ENCODE measurements around the gene PLCD3. TPM values are rescaled to one million over a fixed set of nuclear protein-coding genes. Genes with fewer than 3 reads are reported as not detected.

The PLCD3 gene
- total and polyA plus RNA-seq, 2 of the 13 experiments (the other 11 are each of a cell fraction or from before 2014, with no cell fraction given): 11.3 to 39.1 TPM

DNA sequence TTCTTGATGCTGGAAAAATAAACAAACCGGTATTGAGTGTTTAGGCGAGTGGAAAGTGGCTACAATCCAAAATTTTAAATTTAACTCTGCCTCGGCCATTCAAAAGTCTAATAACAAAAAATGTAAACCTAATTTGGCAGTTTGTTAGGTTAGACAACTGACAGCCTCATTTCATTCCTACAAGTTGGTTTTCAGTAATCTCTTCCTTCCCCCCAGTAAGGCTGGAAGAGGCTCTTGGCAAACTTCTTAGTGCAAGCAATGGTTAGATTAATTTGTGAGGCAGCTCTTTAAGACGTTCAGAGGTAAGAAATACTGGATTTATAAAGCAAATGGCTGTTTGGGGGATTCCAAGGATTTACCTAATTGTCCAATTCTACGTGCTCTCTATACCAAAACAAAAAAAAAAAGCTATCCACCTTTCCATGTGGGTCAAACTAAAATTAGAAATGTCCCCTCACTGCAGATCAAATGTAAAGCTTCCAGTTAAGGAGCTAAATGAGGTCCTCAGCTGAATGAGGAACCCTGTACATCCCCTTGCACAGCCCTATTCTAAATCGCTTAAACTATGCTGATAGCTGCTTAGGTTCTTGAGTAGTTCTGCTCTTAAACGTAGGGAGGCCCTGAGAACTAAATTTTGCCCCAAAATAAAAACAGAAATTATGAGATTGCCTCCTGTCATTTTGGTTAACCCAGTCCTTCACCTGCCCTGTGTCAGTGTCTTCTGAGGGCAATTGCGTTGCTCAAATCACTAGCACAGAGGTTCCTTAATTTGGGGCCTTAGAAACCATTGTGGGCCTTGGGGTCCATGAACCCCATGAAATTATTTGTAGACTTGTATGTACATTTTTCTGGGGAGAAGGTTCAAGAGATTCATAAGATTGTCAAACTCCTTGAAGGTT, 18.8 kb upstream of the PLCD3 start (continued):
- TF ChIP-seq, protein P1, sequence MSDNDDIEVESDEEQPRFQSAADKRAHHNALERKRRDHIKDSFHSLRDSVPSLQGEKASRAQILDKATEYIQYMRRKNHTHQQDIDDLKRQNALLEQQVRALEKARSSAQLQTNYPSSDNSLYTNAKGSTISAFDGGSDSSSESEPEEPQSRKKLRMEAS (IDR thresholded peaks at IDR 0.05): peak; percentile 36; the same call in 1 of the 2 replicates
- TF ChIP-seq, protein P2, sequence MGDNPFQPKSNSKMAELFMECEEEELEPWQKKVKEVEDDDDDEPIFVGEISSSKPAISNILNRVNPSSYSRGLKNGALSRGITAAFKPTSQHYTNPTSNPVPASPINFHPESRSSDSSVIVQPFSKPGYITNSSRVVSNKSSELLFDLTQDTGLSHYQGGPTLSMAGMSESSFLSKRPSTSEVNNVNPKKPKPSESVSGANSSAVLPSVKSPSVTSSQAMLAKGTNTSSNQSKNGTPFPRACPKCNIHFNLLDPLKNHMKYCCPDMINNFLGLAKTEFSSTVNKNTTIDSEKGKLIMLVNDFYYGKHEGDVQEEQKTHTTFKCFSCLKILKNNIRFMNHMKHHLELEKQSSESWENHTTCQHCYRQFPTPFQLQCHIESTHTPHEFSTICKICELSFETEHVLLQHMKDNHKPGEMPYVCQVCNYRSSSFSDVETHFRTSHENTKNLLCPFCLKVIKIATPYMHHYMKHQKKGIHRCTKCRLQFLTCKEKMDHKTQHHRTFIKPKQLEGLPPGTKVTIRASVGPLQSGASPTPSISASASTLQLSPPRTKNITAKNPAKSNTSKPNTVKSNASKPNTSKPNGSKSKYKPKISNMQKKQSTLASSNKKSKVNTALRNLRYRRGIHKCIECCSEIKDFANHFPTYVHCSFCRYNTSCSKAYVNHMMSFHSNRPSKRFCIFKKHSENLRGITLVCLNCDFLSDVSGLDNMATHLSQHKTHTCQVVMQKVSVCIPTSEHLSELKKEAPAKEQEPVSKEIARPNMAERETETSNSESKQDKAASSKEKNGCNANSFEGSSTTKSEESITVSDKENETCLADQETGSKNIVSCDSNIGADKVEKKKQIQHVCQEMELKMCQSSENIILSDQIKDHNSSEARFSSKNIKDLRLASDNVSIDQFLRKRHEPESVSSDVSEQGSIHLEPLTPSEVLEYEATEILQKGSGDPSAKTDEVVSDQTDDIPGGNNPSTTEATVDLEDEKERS (CRISPR knock-in tag; IDR thresholded peaks at IDR 0.05): 0 out of 2 replicates have a peak, but pooled peaks have one; percentile 35
- TF ChIP-seq MXD4 (CRISPR knock-in tag; IDR thresholded peaks at IDR 0.05): 0 out of 2 replicates have a peak, but pooled peaks have one; percentile 3
- no peak for TF ChIP-seq HNRNPH1 (optimal IDR thresholded peaks at IDR 0.05; ENCODE audit: low read depth, low read length)
- TF ChIP-seq RBFOX2 (IDR thresholded peaks at IDR 0.05; ENCODE audit: low read depth, low read length): peak; percentile 31; the same call in 1 of the 2 replicates
- TF ChIP-seq ZNF34 (CRISPR knock-in tag; IDR thresholded peaks at IDR 0.05; ENCODE audit: borderline replicate concordance): 0 out of 2 replicates have a peak, but pooled peaks have one; percentile 36
- no peak for TF ChIP-seq SOX13 (IDR thresholded peaks at IDR 0.05)
- peak in 1 of 2 experiments; percentile 2; a peak in 1 of 4 replicates for TF ChIP-seq SOX13 (CRISPR knock-in tag; conservative IDR thresholded peaks at IDR 0.05 in 1 of 2, IDR thresholded peaks at IDR 0.05 in 1 of 2)
- TF ChIP-seq ZNF143 (CRISPR knock-in tag; IDR thresholded peaks at IDR 0.05): no peak
- 0 out of 2 replicates have a peak, but pooled peaks have one; percentile 14 for TF ChIP-seq ZNF678 (CRISPR knock-in tag; IDR thresholded peaks at IDR 0.05)
